ENCODE measurements around the gene CPE.
A peak's percentile ranks its signal among the peaks of the same experiment; 100 is the strongest.
"Not testable (repeated sequence)": the region's sequence is repeated elsewhere in the genome, so short reads cannot be mapped to it uniquely, and the experiment has no call there.

The CPE gene

DNA sequence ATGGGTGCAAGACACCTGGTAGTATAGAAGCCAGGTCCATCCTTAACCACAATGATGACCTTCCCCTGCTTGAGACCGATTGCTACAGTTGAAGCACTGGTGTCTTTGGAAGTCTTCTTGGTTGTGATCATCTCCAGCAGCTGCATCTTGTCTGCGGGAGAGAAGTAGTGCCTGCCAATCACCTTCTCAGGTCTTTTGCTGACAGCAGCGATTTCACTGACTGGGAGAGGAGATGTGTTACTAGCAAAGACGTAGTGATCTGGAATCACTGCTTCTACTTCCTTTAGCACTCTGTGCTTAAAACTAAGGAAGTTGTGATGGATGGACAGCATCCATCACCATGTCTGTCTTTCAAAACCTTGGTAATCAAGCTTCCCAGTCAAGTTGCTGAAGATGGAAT is 25.9 kb downstream of the CPE start:
- no peak for DNase-seq (ENCODE audit: low spot score)

DNA sequence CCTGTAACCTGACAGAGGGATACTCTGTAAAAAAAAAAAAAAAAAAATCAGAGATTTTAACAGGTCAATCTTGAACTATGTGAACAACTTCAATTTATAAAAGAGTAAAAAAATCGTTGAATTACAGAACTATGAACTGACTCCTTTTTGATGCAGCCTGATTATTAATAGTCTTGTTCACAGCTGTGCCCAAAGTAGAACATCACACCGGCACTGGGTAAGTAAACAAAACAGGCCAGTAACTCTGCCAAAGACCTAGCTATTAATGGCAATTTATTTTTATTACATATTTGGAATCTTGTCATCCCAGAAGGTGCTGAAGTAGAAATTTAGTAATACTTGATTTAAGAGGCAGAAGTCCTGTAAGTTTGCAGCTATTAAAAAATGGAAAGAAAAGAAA is 31.4 kb downstream of the CPE start:
- no peak for DNase-seq (ENCODE audit: low spot score)

DNA sequence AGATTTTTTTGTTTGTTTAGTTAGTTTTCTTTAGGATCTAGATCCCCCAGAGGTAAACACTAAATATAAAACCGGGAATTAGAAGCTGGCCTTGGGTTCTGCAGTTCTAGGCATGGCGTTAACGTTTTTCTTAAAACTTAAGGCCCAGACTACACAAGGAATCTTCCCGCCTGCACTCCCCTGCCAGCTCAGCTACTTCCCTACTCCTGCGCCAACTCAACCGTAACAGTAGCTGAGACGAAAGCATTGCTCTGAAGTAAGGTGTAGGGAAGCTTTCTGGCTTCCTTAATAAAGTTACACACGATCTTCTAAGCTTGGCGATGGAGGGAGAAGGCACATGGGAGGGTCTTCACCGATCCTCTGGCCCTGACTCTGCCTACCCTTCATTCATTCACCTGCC is 37.1 kb downstream of the CPE start:
- DNase-seq (ENCODE audit: low spot score) = no peak

GRCh38 chr4:165418073-165418472 is 39.3 kb downstream of the CPE start:
- DNase-seq (ENCODE audit: low spot score) = no peak

GRCh38 chr4:165425629-165426028 is 46.8 kb downstream of the CPE start:
- DNase-seq (ENCODE audit: low spot score) = no peak

- no peak for DNase-seq (ENCODE audit: low spot score)
These were observed 47.5 kb downstream of the CPE start for GRCh38 chr4:165426331-165426730.

DNA sequence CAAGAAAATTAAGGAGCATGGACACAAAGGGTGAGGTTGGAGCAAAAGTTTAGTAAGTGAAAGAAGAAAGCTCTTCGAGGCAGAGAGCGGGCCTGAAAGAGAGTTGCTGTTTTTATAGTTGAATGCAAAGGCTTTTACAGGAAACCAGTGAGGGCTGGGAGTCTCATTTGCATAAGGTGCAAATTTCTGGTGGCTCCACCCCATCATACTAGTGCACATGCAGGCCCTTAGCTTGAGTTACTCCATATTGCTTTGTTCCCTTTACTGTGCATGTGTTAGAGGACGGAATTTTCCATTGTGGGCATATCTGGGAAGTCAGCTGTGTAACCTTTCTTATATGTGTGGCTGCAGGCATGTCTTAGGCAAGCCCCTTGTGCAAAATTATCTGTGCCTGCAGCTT is 48.0 kb downstream of the CPE start:
- no peak for DNase-seq (ENCODE audit: low spot score)

GRCh38 chr4:165428957-165429356 is 50.1 kb downstream of the CPE start:
- no peak for DNase-seq (ENCODE audit: low spot score)

GRCh38 chr4:165433529-165433928 is 54.7 kb downstream of the CPE start:
- DNase-seq (ENCODE audit: low spot score) = no peak

DNA sequence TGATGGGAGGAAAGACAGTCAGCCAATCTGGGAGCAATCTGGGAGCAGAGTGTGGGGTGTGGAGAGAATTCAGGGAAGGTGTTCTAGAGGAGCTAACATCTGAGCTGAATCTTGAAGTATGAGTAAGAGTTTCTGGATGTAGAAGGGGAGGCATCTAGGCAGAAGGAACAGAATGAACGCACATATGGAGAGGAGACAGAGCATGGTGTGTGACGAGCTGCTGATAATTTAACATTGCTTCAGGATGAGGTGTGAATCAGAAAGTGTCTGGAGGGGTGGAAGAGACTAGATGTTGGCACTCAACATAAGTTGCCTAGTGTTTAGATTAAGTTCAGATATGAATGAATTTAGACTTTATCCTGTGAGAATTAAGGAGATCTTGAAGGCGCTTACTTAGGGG is 58.9 kb downstream of the CPE start:
- no peak for DNase-seq (ENCODE audit: low spot score)

DNA sequence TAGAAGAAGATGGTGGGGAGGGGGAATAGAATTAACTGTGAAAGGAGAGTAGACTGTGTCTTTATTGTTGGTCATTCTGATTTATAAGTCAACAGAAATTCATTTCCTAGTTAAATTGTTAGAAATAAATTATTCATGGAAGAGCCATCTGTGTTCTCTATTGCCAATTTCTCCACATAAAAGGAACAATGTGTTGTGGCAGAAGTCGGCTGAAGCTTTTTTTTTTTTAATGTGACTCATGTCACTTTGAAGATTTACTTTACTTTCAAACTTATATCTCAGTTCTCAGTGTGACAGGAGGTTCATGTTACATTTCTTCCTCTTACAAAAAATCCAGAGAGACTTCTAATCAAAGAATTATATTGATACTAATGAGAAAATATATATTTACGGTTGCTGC is 60.5 kb downstream of the CPE start:
- DNase-seq (ENCODE audit: low spot score) = no peak

GRCh38 chr4:165439981-165440380 is 61.2 kb downstream of the CPE start:
- DNase-seq (ENCODE audit: low spot score) = no peak

- no peak for DNase-seq (ENCODE audit: low spot score)
These were observed 61.8 kb downstream of the CPE start for GRCh38 chr4:165440415-165441158.

DNA sequence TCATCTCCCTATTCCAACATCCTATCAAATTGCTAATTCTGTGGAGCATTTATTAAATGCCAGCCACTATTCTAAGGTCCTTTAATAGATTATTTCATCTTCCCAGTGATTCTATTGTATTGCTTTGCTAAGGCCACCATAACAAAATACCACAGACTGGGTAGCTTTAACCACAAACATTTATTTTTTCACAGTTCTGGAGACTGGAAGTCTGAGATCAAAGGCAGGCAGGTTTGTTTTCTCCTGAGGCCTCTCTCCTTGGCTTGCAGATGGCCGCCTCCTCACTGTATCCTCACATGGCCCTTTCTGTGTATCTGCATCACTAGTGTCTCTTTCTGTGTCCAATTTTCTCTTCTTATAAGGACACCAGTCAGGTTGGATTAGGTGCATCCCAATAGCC is 64.5 kb downstream of the CPE start:
- DNase-seq (ENCODE audit: low spot score) = no peak

GRCh38 chr4:165448700-165449099 is 69.9 kb downstream of the CPE start:
- no peak for DNase-seq (ENCODE audit: low spot score)

GRCh38 chr4:165449333-165449732 is 70.5 kb downstream of the CPE start:
- no peak for DNase-seq (ENCODE audit: low spot score)

DNA sequence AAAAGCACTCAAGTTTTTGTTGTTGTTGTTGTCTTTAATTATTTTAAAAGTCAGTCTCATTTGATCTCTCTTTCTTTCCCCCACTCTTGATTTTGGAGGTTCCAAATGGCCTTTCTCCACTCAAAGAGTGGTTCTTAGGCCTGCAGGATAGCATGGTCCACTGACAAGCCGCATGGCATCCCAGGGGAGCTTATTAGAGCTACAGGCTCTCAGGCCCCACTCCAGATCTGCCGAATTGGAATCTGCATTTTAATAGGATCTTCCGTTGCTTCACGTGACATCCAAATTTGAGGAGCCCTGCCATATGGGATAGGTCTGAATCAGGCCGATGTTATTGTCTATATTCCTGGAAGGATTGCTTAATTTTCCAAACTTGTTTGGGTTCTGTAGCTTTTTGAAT is 72.1 kb downstream of the CPE start:
- DNase-seq (ENCODE audit: low spot score) = no peak

DNA sequence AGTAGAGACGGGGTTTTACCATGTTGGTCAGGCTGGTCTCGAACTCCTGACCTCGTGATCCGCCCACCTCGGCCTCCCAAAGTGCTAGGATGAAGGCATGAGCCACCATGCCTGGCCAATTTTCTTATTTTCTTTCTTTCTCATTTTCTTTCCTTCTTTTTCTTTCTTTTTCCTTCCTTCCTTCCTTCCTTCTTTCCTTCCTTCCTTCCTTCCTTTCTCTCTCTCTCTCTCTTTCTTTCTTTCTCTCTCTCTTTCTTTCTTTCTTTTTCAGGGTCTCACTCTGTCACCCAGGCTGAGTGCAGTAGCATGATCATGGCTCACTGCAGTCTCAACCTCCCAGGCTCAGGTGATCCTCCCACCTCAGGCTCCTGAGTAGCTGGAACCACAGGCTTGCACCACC is 74.3 kb downstream of the CPE start:
- DNase-seq (ENCODE audit: low spot score) = not testable (repeated sequence)

GRCh38 chr4:165454426-165454825 is 75.6 kb downstream of the CPE start:
- DNase-seq (ENCODE audit: low spot score) = no peak

DNA sequence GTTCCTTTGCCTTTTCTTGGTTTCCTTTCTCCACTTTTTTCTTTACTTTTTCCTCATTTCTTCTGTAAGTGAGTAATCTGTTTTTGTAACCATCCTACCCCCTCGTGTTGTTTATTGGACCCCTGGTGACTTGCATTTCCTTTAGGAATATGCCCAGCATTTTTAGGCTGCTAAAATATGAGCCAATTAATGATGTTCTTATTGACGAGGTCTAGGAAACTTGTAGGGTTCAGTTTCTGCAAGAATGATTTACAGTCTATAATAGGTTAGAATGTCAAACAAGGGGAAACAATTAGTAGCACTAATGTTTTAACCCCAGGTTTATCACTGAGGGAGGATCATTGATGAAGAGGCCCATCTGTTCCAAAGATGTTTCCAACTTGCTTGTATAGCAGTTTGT is 79.0 kb downstream of the CPE start:
- no peak for DNase-seq (ENCODE audit: low spot score)

DNA sequence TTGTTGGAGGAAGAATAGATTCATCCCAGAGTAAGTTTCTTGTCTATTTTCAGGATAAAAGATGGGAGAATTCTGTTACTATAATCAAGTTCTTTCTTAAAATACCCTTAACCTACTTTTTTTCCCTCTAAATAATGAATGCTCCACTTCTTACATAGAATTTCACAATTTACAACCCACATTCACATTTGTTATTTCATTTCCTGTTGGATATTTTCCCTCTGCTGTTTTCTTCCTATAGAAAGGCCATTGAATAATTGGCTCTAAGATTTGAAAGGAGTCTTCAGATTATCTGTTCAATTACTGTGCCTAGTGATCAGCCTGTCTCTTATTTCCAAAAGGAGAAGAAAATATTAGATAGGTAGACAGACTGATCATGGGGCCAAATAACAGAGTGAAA is 79.7 kb downstream of the CPE start:
- DNase-seq (ENCODE audit: low spot score) = no peak

GRCh38 chr4:165461159-165461821 is 82.5 kb downstream of the CPE start:
- no peak for DNase-seq (ENCODE audit: low spot score)

- DNase-seq (ENCODE audit: low spot score) = no peak
These were observed 83.2 kb downstream of the CPE start for GRCh38 chr4:165462009-165462408.

DNA sequence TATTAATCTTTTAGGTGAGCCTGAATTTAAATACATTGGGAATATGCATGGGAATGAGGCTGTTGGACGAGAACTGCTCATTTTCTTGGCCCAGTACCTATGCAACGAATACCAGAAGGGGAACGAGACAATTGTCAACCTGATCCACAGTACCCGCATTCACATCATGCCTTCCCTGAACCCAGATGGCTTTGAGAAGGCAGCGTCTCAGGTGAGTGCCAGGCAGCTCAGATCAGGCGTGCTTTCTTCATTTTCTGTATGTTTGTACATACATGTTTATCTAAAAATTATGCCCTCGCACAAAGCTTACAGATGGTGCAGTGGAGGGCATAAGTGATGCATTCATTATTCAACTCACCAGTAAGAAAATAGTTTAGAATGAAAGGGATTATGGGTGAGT is 85.6 kb downstream of the CPE start:
- peak; percentile 36 for DNase-seq (ENCODE audit: low spot score)

Data from D341Med (cell line).